Liver (tissue), 9 donors: Measurements from ENCODE around the gene VSTM2L. TPM values are rescaled to one million over a fixed set of nuclear protein-coding genes. Genes with fewer than 3 reads are reported as not detected.

Experiments used
- DNase-seq: peaks from one replicate; pipeline ENCODE4 v3.0.0-alpha.2; 2017; ENCODE audit warnings: low spot score
- H3K27ac ChIP-seq, 2 donors: one replicate each; pipeline ENCODE4 v1.7.0; 2013; ENCODE audit warnings: inconsistent platforms in 2 of 2, low read length in 2 of 2, control low read depth in 1 of 2, low read depth in 1 of 2, mild to moderate bottlenecking in 1 of 2
- H3K27me3 ChIP-seq, 4 donors: one replicate each; pipeline versions ENCODE4 v1.6.1 to v1.7.0; 2013; ENCODE audit warnings: low read length in 3 of 4, inconsistent platforms in 1 of 4, mild to moderate bottlenecking in 1 of 4, moderate library complexity in 1 of 4; ENCODE audit not compliant: control insufficient read depth in 4 of 4, insufficient read depth in 4 of 4
- H3K36me3 ChIP-seq, 4 donors: one replicate each; pipeline versions ENCODE4 v1.6.1 to v1.7.0; 2013; ENCODE audit warnings: low read length in 3 of 4, mild to moderate bottlenecking in 3 of 4, low read depth in 1 of 4, moderate library complexity in 1 of 4; ENCODE audit not compliant: control insufficient read depth in 4 of 4, insufficient read depth in 3 of 4
- H3K4me1 ChIP-seq, 4 donors: one replicate each; pipeline versions ENCODE4 v1.6.1 to v1.7.0; 2013; ENCODE audit warnings: low read length in 3 of 4, mild to moderate bottlenecking in 3 of 4, moderate library complexity in 1 of 4; ENCODE audit not compliant: control insufficient read depth in 4 of 4, insufficient read depth in 4 of 4
- H3K4me3 ChIP-seq, 3 donors: one replicate each; pipeline versions ENCODE4 v1.6.1 to v1.7.0; 2013; ENCODE audit warnings: low read length in 3 of 3, control low read depth in 1 of 3, low read depth in 1 of 3, mild to moderate bottlenecking in 1 of 3
- H3K9ac ChIP-seq, 2 donors: one replicate each; pipeline ENCODE4 v1.7.0; 2013; ENCODE audit warnings: low read length in 2 of 2, mild to moderate bottlenecking in 2 of 2, moderate library complexity in 2 of 2, control low read depth in 1 of 2, low read depth in 1 of 2
- H3K9me3 ChIP-seq, 4 donors: one replicate each; pipeline versions ENCODE4 v1.6.1 to v1.7.0; 2013; ENCODE audit warnings: low read length in 3 of 4; ENCODE audit not compliant: control insufficient read depth in 4 of 4
- EGR1 ChIP-seq, 2 donors: IDR thresholded peaks; 2 replicates each; pipeline ENCODE4 v1.6.1; 2016 to 2018; ENCODE audit warnings: antibody characterized with exemption in 2 of 2, low read depth in 2 of 2
- FOXA1 ChIP-seq: IDR thresholded peaks from 2 replicates; pipeline ENCODE4 v1.6.1; 2016; ENCODE audit warnings: antibody characterized with exemption
- FOXA2 ChIP-seq: IDR thresholded peaks from 2 replicates; pipeline ENCODE4 v1.6.1; 2016; ENCODE audit warnings: antibody characterized with exemption
- GABPA ChIP-seq, 2 donors: IDR thresholded peaks in 1 of 2; conservative IDR thresholded peaks in 1 of 2; 2 replicates each; pipeline ENCODE4 v1.6.1; 2016; ENCODE audit warnings: antibody characterized with exemption in 2 of 2, mild to moderate bottlenecking in 1 of 2, moderate library complexity in 1 of 2
- JUND ChIP-seq, 2 donors: IDR thresholded peaks; 2 replicates each; pipeline ENCODE4 v1.6.1; 2016; ENCODE audit warnings: antibody characterized with exemption in 2 of 2
- RAD21 ChIP-seq, 2 donors: IDR thresholded peaks; 2 replicates each; pipeline ENCODE4 v1.6.1; 2016; ENCODE audit warnings: antibody characterized with exemption in 2 of 2, mild to moderate bottlenecking in 2 of 2
- RXRA ChIP-seq, 2 donors: IDR thresholded peaks; 2 replicates each; pipeline ENCODE4 v1.6.1; 2017 to 2018; ENCODE audit warnings: antibody characterized with exemption in 2 of 2, mild to moderate bottlenecking in 1 of 2
- SP1 ChIP-seq: IDR thresholded peaks from 2 replicates; pipeline ENCODE4 v1.6.1; 2018; ENCODE audit warnings: antibody characterized with exemption, mild to moderate bottlenecking
- TAF1 ChIP-seq: conservative IDR thresholded peaks from 2 replicates; pipeline ENCODE4 v1.6.1; 2016; ENCODE audit warnings: antibody characterized with exemption, mild to moderate bottlenecking
- YY1 ChIP-seq: IDR thresholded peaks from 2 replicates; pipeline ENCODE4 v1.6.1; 2016; ENCODE audit warnings: antibody characterized with exemption, mild to moderate bottlenecking
- WGBS: extraction: QIAGEN DNeasy Blood & Tissue Kit; methylation state at CpG from one replicate; pipeline ENCODE4 v1.1.7; 2013; 5-methylcytosine and 5-hydroxymethylcytosine counted together
- polyA plus RNA-seq, 2 donors: library from polyadenylated mRNA; stranded (reverse) in 1 of 2; unstranded in 1 of 2; fragments of 200-250 nt in 1 of 2; fragments of >200 nt in 1 of 2; fragmentation: Nextera tagmentation in 1 of 2; extraction: Ambion mirVana in 1 of 2; gene quantifications; one replicate each; pipeline versions ENCODE4 v1.2.1 to v1.2.3, GENCODE V29; 2013 to 2015
- total RNA-seq, 2 donors: library from RNA; depleted of rRNA; stranded (reverse); fragments of >200 nt; gene quantifications; one replicate each; pipeline ENCODE4 v1.2.3, GENCODE V29; 2014
- TF ChIP-seq, protein P1 (sequence below): IDR thresholded peaks from 2 replicates; pipeline ENCODE4 v1.6.1; 2016; ENCODE audit warnings: antibody characterized with exemption
- TF ChIP-seq, protein P2 (sequence below): IDR thresholded peaks from 2 replicates; pipeline ENCODE4 v1.6.1; 2016; ENCODE audit warnings: antibody characterized with exemption
- TF ChIP-seq, protein P3 (sequence below): fragments of 150-350 bp; IDR thresholded peaks from 2 replicates; pipeline ENCODE4 v1.5.1; 2017; ENCODE audit warnings: improper control_type of control experiment, low read depth, low read length; ENCODE audit not compliant: missing input control
- TF ChIP-seq, protein P4 (sequence below): IDR thresholded peaks from 2 replicates; pipeline ENCODE4 v1.6.1; 2016; ENCODE audit warnings: antibody characterized with exemption, mild to moderate bottlenecking
- donor health status: healthy.
- donor health status: healthy.
- donor health status: healthy.
- donor health status: healthy.
- donor health status: healthy.

The VSTM2L gene
- total and polyA plus RNA-seq, 4 donors = 0.31 to 0.79 (median 0.56) TPM

DNA sequence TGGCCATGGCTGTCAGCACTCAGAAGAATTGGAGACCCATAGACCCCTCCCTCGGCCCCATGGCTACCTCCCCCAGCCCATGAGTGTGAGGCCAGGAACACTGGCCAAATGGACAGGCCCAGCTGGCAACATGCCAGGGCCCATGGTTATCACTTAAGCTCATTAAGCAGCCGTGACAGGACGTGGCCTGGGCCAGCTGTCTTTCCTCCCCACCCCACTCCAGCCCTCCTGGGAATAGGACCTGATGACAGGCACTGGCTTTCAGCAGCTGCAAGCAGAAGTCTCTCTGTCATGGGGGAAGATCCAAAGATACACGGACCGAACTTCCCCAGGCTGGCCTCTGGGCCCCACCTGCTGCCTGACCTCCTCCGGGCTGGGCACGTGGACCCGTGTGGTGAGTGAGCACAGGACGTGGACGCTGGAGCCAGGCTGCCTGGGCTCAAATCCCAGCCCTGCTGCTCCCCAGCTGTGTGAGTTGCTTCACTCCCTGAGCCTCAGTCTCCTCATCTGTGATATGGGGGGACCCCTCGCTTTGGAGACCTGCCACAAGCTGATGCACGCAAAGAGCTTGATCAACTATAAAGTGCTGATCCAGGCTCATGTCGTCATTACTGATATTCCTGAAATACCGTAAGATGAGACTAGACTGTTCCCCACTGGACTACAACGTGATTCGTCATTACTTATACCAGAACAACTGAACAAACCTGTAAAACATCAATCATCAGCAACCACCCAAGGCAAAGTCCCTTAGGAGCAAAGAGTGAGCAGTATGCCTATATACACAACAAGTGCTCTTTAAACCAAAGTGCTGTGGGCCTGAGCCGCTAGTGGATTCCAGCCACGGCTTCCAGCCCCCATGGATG is 22.0 kb upstream of the VSTM2L start:
- Histone ChIP-seq H3K36me3 (no peaks in the 10 kb centered on the region), H3K27ac (no peak overlapping the region), H3K9me3 (no peaks in the 10 kb centered on the region), H3K4me3 (no peak overlapping the region), H3K9ac (no peak overlapping the region), H3K4me1 (peaks cover 0 to 2% (median under 1%) of the 10 kb centered on the region in 4 donors), H3K27me3 (no peaks in the 10 kb centered on the region)
- TF ChIP-seq TAF1 (no peak), RXRA (IDR thresholded peaks at IDR 0.05) (no peak), EGR1 (IDR thresholded peaks at IDR 0.05; ENCODE audit: low read depth in 2 of 2) (no peak), YY1 (no peak), RAD21 (IDR thresholded peaks at IDR 0.05) (no peak), JUND (IDR thresholded peaks at IDR 0.05) (no peak), SP1 (no peak)
- TF ChIP-seq, protein P1, sequence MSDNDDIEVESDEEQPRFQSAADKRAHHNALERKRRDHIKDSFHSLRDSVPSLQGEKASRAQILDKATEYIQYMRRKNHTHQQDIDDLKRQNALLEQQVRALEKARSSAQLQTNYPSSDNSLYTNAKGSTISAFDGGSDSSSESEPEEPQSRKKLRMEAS = no peak
- TF ChIP-seq, protein P2, sequence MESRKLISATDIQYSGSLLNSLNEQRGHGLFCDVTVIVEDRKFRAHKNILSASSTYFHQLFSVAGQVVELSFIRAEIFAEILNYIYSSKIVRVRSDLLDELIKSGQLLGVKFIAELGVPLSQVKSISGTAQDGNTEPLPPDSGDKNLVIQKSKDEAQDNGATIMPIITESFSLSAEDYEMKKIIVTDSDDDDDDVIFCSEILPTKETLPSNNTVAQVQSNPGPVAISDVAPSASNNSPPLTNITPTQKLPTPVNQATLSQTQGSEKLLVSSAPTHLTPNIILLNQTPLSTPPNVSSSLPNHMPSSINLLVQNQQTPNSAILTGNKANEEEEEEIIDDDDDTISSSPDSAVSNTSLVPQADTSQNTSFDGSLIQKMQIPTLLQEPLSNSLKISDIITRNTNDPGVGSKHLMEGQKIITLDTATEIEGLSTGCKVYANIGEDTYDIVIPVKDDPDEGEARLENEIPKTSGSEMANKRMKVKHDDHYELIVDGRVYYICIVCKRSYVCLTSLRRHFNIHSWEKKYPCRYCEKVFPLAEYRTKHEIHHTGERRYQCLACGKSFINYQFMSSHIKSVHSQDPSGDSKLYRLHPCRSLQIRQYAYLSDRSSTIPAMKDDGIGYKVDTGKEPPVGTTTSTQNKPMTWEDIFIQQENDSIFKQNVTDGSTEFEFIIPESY = no peak
- TF ChIP-seq, protein P3, sequence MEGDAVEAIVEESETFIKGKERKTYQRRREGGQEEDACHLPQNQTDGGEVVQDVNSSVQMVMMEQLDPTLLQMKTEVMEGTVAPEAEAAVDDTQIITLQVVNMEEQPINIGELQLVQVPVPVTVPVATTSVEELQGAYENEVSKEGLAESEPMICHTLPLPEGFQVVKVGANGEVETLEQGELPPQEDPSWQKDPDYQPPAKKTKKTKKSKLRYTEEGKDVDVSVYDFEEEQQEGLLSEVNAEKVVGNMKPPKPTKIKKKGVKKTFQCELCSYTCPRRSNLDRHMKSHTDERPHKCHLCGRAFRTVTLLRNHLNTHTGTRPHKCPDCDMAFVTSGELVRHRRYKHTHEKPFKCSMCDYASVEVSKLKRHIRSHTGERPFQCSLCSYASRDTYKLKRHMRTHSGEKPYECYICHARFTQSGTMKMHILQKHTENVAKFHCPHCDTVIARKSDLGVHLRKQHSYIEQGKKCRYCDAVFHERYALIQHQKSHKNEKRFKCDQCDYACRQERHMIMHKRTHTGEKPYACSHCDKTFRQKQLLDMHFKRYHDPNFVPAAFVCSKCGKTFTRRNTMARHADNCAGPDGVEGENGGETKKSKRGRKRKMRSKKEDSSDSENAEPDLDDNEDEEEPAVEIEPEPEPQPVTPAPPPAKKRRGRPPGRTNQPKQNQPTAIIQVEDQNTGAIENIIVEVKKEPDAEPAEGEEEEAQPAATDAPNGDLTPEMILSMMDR = no peak
- TF ChIP-seq, protein P4, sequence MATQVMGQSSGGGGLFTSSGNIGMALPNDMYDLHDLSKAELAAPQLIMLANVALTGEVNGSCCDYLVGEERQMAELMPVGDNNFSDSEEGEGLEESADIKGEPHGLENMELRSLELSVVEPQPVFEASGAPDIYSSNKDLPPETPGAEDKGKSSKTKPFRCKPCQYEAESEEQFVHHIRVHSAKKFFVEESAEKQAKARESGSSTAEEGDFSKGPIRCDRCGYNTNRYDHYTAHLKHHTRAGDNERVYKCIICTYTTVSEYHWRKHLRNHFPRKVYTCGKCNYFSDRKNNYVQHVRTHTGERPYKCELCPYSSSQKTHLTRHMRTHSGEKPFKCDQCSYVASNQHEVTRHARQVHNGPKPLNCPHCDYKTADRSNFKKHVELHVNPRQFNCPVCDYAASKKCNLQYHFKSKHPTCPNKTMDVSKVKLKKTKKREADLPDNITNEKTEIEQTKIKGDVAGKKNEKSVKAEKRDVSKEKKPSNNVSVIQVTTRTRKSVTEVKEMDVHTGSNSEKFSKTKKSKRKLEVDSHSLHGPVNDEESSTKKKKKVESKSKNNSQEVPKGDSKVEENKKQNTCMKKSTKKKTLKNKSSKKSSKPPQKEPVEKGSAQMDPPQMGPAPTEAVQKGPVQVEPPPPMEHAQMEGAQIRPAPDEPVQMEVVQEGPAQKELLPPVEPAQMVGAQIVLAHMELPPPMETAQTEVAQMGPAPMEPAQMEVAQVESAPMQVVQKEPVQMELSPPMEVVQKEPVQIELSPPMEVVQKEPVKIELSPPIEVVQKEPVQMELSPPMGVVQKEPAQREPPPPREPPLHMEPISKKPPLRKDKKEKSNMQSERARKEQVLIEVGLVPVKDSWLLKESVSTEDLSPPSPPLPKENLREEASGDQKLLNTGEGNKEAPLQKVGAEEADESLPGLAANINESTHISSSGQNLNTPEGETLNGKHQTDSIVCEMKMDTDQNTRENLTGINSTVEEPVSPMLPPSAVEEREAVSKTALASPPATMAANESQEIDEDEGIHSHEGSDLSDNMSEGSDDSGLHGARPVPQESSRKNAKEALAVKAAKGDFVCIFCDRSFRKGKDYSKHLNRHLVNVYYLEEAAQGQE = no peak
- WGBS = 69% methylated on average over 18 of the region's 18 CpGs
- peak; percentile 45 for DNase-seq

DNA sequence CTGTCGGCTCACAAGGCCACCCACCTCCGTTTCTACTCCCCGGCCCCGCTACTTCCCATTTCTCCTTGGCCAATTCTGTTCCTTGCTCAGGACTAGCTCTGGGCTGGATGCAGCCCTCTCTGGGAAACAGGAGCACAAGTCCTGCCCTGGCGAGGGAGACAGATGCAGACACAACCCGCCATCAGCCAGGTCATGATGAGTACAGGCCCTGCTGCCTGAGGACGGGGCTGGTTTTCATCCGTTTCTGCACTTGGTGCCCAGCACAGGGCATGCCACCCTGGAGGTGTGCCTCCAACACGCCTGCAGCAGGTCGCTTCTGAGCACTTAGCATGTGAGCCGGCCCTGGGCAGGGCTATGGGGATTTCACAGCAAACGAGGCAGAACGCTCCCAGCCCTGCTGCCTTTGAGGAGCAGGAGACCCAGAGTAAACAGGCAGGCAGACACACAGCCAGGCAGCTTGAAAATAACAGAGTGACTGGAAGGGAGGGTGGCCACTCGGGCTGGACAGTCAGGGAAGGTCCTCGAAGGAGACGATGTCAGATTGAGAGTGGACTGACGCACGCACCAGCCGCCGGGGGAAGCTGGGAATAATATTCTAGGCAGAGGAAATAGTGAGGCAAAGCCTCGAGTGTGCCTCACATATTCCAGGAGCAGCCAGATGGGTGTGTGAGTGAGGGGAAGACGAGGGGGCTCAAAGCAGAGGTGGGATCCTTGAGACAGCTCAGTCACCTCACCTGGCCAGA is 21.2 kb upstream of the VSTM2L start:
- no peak overlapping the region for H3K4me3 ChIP-seq
- no peak overlapping the region for H3K27ac ChIP-seq
- peaks cover 0 to 10% (median 7%) of the 10 kb centered on the region in 4 donors for H3K4me1 ChIP-seq
- WGBS = 82% methylated on average over 22 of the region's 22 CpGs
- no peak for DNase-seq
- no peak overlapping the region for H3K9ac ChIP-seq
- no peak for TF ChIP-seq FOXA1
- TF ChIP-seq GABPA (IDR thresholded peaks at IDR 0.05 in 1 of 2, conservative IDR thresholded peaks at IDR 0.05 in 1 of 2) = no peak
- TF ChIP-seq FOXA2 = no peak
- H3K27me3 ChIP-seq = no peaks in the 10 kb centered on the region
- no peaks in the 10 kb centered on the region for H3K9me3 ChIP-seq
- no peaks in the 10 kb centered on the region for H3K36me3 ChIP-seq
